GM18870 (cell line): ENCODE measurements around the gene COL6A2.

ENCODE experiments used
- ATAC-seq: cut with Tn5 transposase; IDR thresholded peaks from one replicate; pipeline ENCODE4 v1.9.1; 2021; ENCODE audit warnings: moderate library complexity; ENCODE audit not compliant: unreplicated experiment

Gene COL6A2

GRCh38 chr21:46111857-46112724 is 14.2 kb downstream of the COL6A2 start:
- ATAC-seq = no peak

GRCh38 chr21:46112725-46113215 is 14.9 kb downstream of the COL6A2 start:
- no peak for ATAC-seq

DNA sequence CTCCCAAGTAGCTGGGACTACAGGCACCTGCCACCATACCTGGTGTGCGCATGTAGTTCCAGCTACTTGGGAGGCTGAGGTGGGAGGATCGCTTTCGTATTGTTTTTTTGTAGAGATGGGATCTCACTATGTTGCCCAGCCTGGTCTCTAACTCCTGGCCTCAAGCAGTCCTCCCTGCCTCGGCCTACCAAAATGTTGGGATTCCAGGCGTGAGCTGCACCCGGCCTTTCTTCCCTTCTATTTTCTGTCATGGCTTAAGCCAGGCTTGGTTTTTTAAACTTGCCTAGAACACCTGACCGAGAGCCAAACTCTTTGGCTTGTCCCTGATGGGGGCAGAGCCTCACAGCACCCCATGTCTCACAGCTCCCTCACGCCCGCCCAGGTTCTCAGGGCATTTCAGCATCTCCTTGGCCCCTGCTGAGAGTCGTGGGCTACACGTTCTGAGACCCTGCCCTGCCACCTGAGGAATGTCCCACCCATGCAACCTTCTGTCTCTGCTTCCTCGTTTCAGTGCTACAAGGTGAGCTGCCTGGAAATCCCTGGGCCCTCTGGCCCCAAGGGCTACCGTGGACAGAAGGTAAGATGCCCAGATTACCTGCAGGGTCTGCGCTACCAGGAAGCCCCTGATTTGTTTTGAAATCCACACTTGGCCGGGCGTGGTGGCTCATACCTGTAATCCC is 15.7 kb downstream of the COL6A2 start:
- no peak for ATAC-seq

- no peak for ATAC-seq
Measured at GRCh38 chr21:46114963-46115362, 17.1 kb downstream of the COL6A2 start.

DNA sequence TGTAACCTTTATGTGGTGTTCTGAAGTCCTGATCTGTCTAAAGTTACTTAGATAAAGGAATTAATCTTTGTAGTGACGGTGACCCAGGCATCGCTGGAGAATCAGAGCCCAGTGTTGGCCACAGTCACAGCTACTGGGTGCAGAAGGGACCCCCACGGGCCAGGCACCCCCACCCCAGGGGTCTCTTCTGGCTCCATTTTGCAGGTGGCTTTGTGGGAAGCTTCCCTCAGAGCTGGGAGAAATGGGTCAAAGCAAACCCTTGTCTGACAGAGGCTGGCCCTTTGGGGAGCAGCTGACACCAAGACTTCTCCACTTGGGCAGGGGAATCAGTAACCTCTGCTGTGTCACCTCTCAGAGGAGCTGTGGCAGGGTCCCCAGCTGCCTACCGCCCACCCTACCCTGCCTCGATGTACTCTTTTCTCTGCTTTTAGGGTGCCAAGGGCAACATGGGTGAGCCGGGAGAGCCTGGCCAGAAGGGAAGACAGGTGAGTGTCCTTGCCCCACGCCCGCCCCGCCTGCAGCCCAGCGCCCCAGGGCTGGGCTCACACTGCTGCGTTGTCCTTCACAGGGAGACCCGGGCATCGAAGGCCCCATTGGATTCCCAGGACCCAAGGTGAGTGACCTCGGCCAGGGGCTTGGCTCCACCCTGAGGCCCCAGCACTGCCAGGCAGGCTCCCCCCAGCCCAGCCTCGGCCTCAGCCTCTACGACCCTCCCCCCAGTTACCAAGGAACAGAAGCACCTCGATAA is 17.7 kb downstream of the COL6A2 start:
- no peak for ATAC-seq

- no peak for ATAC-seq
Measured at GRCh38 chr21:46116189-46116775, 18.4 kb downstream of the COL6A2 start.

- no peak for ATAC-seq
Measured at GRCh38 chr21:46116776-46117585, 19.1 kb downstream of the COL6A2 start.

DNA sequence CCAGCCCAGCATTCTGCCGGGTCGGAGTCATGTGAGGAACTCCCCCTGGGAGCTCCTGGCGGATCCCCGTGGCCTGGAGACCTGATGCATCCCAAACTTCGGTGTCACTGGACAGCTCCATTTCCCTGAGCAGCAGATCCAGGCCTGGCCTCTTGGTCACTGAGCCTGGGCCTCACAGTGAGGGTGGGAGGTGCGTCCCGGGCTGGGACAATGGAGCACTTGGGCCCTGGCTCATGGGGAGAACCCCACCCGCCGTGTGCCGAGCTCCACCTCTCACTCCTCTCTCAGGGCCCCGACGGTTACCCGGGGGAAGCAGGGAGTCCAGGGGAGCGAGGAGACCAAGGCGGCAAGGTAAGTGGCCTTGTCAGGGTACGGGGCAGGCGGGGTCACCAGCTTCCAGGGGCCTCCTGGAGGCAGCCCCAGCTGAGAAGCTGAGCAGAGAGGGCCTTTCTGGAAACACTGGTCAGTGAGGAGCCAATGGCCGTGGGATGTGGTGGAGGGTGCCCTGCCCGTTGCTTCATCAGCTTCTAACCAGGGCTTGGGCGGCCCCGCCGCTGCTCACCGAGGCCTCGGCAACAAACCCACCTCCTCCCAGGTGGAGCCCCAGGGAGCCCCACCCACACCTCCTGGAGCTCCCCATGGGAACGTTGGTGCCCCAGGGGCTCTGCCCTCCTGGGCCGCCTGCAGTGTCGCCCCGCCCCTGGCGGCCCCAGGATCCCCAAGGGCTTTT is 19.8 kb downstream of the COL6A2 start:
- ATAC-seq = no peak

GRCh38 chr21:46118316-46119143 is 20.6 kb downstream of the COL6A2 start:
- no peak for ATAC-seq

DNA sequence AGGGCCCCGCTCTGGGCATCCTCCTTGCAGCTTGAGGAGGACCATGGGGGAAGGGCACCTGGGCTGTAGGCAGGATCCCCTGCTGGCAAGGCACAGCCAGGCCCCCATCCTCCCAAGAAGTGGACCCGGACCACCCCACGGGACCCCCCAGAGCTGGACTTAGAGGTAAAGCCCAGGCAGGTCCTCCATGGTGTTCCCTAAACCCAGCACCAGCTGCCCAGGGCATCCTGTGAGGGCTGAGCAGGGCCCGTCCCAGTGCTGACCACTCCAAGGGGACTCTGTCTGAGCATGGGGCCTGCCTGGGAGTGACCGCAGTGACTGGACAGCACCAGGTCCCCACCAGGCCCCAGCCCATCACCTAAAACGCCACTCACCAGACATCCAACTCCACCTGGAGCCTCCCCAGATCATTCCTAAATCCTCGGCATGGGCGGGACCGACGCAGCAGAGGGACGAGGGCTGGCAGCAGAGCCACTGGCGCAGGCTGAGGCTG is 21.3 kb downstream of the COL6A2 start:
- ATAC-seq = no peak

DNA sequence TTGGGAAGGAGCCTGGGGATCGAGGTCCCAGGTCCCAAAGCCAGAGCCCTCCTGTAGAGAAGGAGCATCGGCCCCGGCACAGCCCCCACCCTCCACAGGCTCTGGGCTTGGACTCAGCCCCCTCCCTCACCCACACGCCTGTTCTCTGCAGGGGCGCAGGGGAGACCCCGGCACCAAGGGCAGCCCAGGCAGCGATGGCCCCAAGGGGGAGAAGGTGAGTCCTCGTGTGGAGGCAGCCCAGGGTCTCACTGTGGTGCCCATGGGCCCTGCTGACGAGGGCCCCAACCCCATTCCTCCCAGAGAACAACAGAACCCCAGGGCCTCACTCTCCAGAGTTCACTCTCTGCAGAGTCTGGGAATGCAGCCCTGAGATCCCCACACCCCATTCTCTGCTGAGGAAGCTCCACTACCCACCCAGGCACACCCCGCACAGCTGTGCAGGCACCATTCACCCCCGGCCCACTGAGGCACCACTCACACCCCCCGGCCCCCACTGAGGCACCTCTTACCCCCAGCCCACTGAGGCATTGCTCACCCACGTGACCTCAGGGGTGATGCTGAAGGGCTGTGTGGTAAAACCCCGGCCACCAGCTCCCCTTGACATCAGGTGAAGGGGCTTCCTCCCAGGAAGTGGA is 21.8 kb downstream of the COL6A2 start:
- ATAC-seq = no peak

DNA sequence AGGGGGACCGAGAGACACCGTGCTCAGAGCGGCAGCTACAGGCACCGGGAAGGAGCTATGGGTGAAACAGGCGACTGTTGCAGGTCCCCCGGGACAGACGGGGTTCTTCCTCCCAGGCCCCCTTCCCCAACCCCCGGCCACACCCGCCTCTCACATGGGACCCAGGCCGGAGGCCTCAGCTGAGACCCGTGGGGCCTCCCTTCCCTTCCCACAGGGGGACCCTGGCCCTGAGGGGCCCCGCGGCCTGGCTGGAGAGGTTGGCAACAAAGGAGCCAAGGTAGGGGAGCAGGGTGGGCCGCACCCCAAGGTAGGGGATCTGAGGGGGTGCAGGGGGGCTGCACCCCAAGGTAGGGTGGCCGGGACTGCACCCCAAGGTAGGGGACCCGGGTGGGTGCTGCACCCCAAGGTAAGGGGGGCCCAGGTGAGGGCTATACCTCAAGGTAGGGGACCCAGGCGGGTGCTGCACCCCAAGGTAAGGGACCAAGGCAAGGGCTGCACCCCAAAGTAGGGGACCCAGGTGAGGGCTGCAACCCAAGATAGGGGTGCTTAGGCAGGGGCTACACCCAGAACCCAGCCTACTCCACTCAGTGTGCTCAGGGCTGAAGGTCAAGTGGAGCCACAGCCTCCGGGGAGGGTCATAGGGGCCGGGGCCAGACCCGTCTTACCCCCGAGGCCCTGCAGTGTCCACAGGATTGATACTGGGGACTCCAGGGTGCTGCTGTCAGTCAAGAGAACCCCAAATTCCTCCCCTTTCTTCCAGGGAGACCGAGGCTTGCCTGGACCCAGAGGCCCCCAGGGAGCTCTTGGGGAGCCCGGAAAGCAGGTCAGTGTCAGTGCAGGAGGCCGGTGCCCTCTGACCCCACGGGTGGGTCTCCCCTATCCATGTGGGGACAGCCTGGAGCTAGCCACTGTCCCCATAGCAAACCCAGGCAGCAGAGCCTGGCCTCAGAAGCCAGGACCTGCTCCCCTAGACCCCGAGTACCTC is 22.7 kb downstream of the COL6A2 start:
- ATAC-seq = no peak

- ATAC-seq = no peak
Measured at GRCh38 chr21:46121286-46122221, 23.6 kb downstream of the COL6A2 start.

DNA sequence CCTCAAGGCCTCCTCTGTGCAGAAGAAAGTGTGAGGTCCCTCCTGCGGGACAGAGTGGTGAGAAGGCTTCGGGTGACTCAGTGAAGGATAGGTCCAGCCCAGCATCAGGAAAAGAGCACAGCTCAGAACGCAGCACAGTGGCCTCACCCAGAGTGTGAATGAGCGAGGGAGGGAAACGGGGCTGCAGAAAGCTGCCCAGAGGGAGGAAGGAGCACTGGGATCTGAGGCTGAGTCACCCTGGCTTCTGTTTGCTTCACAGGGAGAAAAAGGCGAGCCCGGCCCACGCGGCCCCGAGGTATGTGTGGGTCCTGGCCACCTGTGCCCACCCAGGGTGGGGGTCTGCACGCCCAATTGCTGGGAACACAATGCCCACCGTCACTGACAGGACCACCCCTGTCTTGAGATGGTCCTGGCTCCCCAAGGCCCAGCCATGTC is 24.3 kb downstream of the COL6A2 start:
- no peak for ATAC-seq

- ATAC-seq = no peak
Measured at GRCh38 chr21:46122758-46123683, 25.1 kb downstream of the COL6A2 start.
